HG03558 (cell line): Measurements from ENCODE around the gene PLEKHM2.
"Not testable (repeated sequence)": the region's sequence is repeated elsewhere in the genome, so short reads cannot be mapped to it uniquely, and the experiment has no call there.

Source experiments
- ATAC-seq: cut with Tn5 transposase; IDR thresholded peaks from one replicate; pipeline ENCODE4 v1.9.1; 2021; ENCODE audit warnings: moderate number of reproducible peaks; ENCODE audit not compliant: unreplicated experiment; ENCODE audit errors: extremely low read depth

The PLEKHM2 gene

DNA sequence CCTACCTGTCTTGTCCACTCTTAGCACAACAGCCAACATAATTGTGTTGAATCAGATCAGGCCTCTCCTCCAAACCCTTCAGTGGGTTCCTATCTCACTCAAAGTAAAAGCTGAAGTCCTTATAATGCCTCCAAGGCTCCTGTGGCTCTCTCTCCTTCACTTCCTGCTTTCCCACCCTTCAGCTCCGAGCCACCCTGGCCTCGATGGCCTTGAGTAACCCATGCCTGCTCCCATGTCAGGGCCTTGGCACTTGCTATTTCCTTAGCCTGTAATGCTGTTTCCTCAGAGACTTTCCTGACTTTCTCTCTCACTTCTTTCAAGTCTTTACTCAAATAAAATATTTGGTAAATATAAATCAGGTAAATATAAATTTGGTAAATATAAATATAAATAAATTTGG lies 8.1 kb upstream of the PLEKHM2 start:
- no peak for ATAC-seq

DNA sequence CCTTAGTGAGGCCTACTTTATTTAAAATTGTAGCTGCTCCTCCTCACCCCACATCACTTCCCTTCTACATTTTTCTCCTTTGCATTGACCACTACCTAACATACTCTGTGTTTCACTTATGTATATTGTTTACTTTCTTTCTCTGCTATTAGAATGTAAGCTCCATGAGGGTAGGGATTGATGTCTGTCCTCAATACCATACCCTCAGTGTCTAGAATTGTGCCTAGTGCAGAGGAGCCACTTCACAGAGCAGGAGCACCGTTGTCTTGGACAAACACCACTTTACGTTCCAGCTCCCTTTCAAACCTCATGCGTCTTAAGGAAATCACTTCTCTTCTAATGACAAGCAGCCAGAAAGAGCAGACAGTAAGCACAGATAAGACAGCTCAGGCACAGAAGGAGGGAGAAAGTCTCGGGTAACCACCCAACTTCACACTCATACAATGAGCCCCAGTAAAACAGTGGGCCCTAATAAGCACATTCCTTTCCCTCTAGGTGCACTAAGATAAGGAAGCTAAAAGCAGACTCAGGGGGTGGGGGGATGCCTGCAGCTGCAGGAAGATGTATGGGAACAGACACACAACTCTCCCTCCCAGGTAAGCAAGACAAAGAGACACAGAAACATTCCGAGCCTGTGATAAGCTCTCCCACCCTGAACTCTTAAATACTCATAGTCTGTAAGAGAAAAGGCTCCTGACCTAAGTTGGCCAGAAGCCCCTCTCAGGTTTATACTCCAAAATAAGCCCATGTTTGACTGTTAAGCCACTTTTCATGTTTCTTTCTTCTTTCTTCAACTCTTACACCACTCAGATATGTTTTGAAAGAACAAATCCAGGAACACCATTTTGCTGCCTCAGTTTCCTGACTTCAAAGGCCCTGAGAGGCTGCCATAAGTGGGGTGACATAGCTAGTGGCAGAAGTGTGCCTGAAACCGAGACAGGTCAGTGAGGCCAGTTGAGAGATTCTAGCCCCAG lies 7.1 kb upstream of the PLEKHM2 start:
- ATAC-seq = no peak

DNA sequence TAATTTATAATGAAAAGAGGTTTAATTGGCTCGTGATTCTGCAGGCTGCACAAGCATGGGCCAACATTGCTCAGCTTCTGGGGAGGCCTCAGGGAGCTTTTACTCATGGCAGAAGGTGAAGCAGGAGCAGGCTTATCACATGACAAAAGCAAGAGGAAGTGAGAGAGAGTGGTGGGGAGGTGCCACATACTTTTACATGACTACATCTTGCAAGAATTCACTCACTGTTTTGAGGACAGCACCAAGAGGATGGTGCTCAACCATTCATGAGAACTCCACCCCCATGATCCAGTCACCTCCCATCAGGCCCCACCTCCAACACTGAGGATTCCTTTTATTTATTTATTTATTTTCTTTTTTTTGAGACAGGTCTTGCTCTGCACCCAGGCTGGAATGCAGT lies 5.5 kb upstream of the PLEKHM2 start:
- no peak for ATAC-seq

DNA sequence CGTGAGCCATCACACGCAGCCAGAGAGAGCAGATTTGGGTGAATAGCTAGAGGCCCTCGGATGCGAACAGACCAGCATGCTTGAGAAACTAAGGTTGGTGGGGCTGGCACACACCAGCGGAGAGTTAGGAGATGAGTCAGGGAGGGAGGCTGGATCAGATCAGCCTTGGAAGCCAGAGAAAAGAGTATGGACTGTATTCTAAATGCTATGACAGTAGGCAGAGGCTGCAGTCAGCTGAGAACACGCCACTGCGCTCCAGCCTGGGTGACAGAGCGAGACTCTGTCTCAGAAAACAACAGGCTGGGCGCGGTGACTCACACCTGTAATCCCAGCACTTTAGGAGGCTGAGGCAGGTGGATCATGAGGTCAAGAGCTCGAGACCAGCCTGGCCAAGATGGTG lies 4.0 kb upstream of the PLEKHM2 start:
- no peak for ATAC-seq

DNA sequence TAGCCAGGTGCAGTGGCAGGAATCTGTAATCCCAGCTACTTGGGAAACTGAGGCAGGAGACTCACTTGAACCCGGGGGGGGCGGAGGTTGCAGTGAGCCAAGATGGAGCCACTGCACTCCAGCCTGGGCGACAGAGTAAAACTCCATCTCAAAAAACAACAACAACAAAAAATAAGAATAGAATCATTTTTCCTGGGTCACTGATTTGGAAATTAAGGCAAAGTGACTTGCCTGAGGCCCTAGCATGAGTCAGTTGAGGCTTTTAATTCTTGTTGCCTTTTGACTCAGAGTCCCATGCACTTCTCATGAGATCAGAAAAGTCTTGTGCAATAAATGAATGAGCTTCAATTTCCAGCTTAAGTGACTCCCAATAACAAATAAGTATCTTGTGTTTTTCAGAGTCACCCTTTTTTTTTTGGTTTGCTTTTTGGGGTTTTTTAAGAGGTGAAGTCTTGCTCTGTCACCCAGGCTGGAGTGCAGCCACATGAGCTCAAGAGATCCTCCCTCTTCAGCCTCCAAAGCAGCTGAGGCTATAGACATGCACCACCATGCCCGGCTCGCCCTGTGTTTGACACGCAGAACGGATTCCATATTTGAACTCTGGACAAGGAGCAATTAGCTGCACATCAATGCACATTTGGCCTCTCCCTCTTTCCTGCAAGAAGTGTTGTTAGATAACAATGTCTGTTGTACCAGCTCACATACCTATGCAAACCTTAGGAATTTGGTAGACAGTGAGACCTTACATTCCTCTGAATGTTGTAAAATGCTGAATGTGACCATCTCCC lies 3.4 kb upstream of the PLEKHM2 start:
- ATAC-seq = no peak

DNA sequence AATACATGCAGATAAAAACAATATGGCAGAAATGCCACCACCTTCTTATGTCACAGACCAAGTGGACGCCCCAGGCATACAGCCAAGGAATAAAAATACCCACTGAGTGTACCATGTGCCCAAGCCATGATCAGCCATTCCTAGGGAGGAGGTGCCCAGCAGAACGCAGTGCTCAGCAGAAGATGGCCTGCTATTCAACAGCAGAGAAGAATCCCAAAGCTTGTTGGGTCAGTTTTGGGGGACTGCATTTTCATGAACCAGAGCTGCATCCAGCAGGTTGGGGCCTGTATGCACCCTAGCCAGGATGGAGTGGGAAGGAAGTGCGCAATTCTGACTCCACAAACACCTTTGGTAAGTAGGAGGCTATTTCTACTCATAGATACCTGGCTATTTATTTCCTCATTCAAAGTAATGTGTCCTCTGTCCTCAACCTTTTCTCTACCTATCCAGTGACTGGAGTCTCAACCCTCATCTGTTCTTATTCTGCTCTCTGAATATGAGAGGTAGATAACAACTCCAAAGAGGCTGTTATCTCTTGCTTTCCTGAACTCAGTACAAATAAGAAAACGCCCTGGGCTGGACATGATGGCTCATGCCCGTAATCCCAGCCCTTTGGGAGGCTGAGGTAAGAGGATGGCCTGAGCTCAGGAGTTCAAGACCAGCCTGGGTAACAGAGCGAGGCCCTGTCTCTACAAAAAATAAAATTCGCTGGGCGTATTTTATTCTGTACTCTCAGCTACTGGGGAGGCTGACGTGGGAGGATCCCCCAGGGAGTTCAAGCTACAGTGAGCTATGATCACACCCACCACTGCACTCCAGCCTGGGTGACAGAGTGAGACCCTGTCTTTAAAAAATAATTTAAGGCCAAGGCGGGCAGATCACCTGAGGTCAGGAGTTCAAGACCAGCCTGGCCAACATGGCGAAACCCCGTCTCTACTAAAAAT lies 2.5 kb upstream of the PLEKHM2 start:
- no peak for ATAC-seq

DNA sequence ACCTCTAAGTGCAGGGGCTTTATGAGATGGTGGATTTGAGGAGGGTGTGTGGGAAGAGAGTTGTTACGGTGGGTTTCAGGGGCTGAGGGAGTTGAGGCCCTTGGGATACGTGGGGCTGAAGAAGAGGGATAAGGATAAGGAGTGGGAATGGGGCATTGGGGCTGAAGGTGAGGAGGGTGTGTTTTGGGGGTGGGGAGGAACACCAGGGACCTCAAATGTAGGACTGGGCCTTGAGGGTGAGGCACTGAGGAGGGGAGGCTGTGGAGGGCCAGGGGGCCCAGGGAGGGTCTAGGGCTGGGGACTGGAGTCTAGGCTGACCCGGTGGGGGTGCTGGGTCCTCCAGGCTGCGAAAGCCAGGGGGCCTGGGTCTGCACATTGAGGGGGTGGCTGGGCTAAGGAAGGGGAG lies 1.2 kb upstream of the PLEKHM2 start:
- no peak for ATAC-seq

DNA sequence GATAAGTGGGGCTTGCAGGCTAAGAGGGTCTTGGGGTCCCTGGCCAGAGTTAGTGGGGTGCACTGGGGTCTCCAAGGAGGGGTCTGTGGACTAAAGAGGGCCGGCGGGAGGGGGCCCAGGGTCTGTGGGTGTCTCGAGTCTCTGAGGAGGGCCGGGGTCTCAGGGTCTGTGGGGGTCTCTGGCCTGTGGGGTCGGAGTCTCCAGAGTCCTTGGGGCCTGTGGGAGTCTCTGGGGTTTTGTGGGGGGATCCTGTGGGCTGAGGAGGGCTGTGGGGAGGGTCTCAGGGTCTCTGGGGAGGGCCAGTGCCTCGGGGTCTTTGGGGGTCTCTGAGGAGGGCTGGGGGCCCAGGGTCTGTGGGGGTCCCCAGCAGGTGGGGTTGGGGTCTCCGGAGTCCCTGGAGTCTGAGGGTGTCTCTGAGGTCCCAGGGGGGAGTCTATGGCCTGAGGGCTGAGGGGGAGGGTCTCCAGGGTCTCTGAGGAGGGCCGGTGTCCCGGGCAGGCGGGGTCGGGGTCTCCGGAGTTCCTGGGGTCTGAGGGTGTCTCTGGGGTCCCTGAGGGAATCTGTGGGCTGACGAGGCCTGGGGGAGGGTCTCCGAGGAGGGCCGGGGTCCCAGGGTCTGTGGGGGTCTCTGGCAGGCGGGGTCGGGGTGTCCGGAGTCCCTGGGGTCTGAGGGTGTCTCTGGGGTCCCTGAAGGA lies 628 bp upstream of the PLEKHM2 start:
- ATAC-seq = no peak

DNA sequence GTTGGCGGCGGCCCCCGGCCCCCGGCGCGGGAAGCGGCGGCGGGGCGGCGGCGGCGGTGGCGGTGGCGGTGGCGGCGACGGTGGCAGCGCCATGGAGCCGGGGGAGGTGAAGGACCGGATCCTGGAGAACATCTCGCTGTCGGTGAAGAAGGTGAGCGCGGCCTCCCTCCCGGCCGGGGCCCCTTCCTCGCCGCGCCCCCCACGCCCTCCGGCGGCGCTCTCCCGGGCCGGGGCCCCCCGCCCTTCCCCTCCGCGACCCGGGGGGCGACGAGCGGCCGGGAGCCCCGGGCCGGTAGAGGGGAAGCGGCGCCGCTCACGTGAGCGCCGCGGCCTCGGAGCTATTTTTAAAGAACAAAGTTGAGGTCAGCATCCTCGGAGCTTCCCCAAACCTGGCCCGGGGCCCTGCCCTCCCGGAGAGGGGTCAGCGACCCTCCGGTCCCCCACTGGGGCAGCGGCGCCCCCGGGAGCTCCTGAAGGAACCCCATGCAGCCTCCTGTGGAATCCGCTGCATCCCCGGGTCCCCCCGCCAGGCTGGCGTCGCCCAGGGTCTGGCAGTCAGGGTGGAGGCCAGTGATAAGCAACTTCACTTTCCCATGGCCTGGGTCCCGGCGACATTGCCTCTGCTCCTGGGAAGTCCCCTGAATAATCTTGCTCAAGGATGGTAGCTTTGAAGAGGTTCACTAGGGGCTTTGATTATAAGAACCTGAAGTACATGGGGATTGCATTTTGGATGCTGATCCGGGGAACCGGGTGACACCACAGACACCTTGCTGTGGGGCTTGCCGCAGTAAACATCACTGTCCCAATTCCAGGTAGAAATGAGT lies 560 bp downstream of the PLEKHM2 start:
- ATAC-seq = no peak

DNA sequence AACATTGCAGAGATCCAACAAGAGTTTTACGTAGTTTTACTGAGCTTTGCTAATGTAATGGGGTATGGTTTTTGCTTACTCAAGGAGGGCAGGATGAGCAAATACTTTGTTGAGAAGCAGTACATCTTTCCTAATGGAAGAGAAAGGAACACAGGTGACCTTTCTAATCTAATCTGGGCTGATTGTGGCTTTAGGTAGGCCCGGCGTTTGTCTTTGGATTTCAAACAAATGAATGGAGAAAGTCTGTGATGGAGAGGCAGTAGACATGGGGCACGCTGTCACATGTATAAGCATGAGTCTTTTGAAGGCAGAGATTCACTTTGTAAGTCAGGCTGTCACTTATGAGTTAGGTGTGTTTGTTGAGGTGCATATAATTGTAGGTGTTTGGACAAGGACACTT lies 1.7 kb downstream of the PLEKHM2 start:
- no peak for ATAC-seq

DNA sequence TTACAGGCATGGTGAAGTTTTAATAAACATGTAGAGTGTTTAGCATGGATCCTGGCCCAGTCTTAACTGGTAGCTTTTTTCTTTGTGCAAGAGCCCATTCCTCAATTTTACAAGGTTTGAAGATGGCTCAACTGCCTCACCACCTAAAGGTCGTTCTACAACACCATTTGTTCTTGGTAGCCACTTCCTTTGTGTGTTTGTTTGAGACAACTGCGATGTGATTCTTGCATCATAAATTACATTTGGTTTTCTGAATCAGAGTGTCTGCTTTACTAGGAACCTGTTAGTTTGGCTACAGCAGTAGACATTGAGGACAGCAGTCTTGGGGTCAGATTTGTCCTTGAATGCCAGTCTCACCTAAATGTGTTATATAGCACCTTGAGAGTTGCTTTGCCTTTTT lies 3.3 kb downstream of the PLEKHM2 start:
- ATAC-seq = no peak

DNA sequence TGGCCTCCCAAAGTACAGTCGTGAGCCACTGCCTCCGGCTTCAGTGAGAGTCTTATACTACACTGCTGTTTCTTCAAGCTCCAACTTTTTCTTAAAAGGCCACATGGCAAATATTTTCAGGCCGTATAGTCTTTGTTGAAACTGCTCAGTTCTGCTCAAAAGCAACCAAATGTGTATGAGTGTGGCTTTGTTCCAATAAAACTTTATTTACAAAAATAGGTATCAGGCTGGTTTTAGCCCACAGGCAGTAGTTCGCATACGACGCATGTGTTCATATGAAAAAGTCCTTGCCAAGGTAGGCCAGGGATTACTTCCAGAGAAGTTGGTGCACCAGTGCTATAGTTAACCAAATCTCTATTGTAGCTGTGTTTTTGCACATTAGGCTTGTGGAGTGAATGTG lies 6.2 kb downstream of the PLEKHM2 start:
- ATAC-seq = no peak

DNA sequence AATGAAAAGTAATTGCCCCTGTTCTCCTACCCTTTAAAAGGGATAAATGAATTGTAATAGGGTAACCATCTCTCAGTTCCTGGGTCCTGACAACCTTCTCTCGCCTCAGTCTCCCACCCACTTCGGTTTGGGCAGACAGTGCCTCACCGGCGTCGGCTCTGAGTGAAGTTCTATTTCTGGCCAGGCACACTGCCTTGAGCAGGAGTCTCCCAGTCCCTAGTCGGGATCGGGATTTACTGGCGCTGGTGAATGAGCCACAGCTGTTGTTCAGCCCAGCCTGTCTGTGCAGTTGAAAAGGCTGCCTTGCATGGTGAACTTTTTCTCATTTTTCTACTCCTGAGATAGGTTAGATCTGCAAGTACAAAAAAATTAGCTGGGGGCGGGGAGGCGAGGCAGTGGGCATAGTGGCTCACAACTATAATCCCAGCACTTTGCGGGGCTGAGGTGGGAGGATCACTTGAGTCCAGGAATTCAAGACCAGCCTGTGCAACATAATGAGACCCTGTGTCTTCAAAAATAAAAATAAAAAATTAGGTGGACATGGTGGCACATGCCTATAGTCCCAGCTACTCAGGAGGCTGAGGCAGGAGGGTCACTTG lies 7.4 kb downstream of the PLEKHM2 start:
- ATAC-seq = no peak

DNA sequence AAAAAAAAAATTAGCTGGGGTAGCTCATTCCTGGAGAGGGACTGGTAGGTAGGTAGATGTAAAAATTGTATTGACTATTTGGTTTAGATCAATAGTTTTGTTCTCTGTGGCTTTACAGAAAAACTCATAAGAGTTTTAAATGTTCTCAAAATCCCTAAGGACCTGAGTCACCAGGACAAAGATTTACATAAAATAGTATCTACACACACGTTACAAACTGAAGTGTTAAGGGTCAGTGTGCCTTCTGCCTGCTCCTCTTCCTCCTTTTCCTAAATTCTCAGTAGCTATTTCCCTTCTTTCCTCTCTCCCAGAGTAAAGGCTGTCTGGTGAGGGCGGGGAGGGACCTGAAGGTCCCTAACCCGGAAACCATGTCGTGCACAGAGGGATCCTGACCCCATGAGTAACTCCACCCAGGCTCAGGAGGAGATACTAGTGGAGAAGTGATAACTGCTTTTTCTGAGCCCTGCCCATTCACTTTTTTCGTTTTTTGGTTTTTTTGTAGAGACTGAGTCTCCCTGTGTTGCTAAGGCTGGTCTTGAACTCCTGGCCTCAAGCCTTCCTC lies 8.1 kb downstream of the PLEKHM2 start:
- ATAC-seq = no peak

DNA sequence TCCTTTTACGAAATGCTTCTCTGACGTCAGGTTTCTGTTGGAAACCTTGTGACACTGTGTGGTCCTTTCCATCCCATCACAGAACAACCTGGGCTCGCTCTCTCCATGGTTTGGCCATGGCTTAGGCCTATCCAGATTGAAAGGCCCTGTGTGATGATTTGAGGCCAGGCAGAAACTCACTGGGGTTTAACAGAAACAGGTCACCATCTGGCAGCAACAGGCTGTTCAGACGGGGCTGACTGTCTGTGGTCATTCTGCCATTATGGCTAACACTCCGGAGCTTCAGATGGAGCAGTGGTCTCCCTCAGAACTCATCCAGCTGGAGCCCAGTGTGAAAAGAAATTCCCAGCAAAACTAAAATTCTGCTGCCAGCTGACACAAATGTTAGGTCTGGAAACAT lies 9.3 kb downstream of the PLEKHM2 start:
- ATAC-seq = no peak

DNA sequence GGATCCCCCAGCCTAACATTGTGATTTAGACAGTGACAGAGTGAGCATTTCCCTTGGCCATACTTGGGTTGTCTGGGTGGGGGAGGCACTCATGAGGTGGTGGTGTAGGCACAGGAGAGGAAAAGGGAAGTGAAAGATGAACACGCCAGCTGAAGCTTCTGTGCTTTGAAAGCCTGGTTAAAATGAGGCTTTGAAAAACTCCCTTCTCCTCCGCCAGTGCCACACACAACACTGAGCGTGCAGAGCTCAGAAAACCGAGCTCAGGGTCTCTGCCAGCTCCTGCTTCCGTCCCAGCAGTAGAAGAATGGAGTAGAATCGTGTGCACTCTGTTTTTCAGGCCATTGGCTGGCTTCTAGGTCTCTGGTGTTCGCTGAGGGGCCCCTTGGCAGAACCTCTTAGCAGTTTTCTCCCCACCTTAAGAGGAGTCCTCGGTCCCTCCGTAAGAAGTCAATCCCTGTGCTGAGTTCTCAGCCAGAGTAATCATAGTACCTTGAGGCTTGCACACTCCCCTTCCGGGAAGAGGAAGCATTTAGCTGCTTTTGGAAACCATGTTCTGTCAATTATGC lies 12.9 kb downstream of the PLEKHM2 start:
- ATAC-seq = peak; percentile 66

DNA sequence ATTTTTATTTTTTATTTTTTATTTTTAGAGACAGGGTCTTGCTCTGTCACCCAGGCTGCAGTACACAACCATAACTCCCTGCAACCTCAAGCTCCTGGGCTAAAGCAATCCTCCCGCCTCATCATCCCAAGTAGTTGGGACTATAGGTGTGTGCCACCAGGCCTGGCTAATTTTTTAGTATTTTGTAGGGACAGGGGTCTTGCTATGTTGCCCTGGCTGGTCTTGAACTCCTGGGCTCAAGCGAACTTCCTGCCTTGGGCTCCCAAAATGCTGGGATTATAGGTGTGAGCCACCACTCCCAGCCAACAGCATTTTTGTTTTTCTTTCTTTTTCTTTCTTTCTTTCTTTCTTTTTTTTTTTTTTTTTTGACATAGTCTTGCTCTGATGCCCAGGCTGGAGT lies 14.1 kb downstream of the PLEKHM2 start:
- ATAC-seq = no peak

DNA sequence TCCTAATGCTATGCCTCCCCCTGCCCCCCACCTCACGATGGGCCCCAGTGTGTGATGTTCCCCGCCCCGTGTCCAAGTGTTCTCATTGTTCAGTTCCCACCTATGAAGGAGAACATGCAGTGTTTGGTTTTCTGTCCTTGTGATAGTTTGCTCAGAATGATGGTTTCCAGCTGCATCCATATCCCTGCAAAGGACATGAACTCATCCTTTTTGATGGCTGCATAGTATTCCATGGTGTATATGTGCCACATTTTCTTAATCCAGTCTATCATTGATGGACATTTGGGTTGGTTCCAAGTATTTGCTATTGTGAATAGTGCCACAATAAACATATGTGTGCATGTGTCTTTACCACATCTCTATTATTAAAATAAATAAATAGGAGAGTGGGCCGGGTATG lies 15.2 kb downstream of the PLEKHM2 start:
- not testable (repeated sequence) for ATAC-seq
